Measurements from ENCODE around the gene KRT5.

DNA sequence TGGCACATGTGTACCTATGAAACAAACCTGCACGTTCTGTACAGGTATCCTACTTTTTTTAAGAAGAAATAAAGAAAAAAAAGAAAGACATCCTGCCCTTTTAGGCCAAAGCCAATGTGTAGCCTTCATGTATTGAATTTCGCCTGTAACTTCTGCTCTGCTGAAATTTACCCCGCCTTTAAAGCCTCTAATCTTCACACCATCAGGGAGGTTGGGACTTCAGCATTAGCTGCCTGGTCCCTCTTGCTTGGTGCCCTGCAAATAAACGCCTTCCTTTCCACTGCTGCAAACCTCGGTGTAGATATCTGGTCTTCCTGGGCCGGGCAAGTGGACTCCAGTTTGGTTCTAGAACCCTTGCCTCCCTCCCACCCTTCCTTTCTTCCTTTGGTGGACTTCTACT, 35.4 kb upstream of the KRT5 start:
- TF ChIP-seq, protein P1, sequence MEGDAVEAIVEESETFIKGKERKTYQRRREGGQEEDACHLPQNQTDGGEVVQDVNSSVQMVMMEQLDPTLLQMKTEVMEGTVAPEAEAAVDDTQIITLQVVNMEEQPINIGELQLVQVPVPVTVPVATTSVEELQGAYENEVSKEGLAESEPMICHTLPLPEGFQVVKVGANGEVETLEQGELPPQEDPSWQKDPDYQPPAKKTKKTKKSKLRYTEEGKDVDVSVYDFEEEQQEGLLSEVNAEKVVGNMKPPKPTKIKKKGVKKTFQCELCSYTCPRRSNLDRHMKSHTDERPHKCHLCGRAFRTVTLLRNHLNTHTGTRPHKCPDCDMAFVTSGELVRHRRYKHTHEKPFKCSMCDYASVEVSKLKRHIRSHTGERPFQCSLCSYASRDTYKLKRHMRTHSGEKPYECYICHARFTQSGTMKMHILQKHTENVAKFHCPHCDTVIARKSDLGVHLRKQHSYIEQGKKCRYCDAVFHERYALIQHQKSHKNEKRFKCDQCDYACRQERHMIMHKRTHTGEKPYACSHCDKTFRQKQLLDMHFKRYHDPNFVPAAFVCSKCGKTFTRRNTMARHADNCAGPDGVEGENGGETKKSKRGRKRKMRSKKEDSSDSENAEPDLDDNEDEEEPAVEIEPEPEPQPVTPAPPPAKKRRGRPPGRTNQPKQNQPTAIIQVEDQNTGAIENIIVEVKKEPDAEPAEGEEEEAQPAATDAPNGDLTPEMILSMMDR (IDR thresholded peaks at IDR 0.05), result no peak
- TF ChIP-seq POLR2A (IDR thresholded peaks at IDR 0.05), result no peak

Data from body of pancreas (tissue), 4 donors.